Coronary artery (tissue), 2 donors: ENCODE data around the gene MRPS31.

Source experiments
- DNase-seq: peaks from one replicate; pipeline ENCODE4 v3.0.0-alpha.2; 2017; ENCODE audit warnings: low spot score
- H3K27ac ChIP-seq, 2 donors: fragments of 200-600 bp; sonication (generic); one replicate each; pipeline ENCODE4 v1.5.1; 2016 to 2019
- H3K4me3 ChIP-seq: fragments of 200-600 bp; sonication (generic); 2 replicates; pipeline ENCODE4 v1.5.1; 2016; ENCODE audit warnings: mild to moderate bottlenecking, moderate library complexity
- TF ChIP-seq, protein P1 (sequence below): fragments of 200-600 bp; sonication (generic); IDR thresholded peaks from one replicate; pipeline ENCODE4 v1.5.1; 2019; ENCODE audit warnings: antibody characterized with exemption

MRPS31 gene

DNA sequence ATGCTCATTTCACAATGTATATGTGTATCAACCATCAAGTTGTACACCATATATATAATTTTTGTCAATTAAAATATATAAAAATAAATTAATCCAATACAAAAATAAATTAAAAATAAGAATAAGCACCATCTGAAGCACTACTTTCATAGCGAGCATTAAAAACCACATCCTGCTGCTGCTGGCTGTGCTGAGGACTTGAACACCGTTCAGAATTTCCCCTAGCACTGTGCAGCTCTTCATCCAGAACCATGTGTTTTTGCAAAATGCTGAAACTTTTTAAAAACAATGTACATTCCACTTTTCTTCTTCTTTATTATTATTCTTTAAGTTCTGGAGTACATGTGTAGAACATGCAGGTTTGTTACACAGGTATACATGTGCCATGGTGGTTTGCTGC, 64.6 kb downstream of the MRPS31 start:
- TF ChIP-seq, protein P1, sequence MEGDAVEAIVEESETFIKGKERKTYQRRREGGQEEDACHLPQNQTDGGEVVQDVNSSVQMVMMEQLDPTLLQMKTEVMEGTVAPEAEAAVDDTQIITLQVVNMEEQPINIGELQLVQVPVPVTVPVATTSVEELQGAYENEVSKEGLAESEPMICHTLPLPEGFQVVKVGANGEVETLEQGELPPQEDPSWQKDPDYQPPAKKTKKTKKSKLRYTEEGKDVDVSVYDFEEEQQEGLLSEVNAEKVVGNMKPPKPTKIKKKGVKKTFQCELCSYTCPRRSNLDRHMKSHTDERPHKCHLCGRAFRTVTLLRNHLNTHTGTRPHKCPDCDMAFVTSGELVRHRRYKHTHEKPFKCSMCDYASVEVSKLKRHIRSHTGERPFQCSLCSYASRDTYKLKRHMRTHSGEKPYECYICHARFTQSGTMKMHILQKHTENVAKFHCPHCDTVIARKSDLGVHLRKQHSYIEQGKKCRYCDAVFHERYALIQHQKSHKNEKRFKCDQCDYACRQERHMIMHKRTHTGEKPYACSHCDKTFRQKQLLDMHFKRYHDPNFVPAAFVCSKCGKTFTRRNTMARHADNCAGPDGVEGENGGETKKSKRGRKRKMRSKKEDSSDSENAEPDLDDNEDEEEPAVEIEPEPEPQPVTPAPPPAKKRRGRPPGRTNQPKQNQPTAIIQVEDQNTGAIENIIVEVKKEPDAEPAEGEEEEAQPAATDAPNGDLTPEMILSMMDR = no peak
- Histone ChIP-seq H3K4me3 (no peak overlapping the region), H3K27ac (no peak overlapping the region)
- DNase-seq = no peak

DNA sequence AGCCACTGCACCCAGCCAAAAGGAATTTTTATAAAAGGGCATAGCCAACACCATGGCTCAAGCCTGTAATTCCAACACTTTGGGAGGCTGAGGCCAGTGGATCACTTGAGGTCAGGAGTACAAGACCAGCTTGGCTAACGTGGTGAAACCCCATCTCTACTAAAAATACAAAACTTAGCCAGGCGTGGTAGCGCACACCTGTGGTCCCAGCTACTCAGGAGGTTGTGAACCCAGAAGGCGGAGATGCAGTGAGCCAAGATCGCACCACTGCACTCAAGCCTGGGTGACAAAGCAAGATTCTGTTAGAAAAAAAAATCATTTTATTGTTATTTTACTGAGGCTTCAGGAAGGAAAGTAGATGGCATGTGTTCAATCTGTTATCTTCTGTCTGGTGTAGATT, 73.3 kb downstream of the MRPS31 start:
- Histone ChIP-seq H3K4me3 (no peak overlapping the region), H3K27ac (no peak overlapping the region)
- DNase-seq = no peak
- TF ChIP-seq, protein P1 = no peak

DNA sequence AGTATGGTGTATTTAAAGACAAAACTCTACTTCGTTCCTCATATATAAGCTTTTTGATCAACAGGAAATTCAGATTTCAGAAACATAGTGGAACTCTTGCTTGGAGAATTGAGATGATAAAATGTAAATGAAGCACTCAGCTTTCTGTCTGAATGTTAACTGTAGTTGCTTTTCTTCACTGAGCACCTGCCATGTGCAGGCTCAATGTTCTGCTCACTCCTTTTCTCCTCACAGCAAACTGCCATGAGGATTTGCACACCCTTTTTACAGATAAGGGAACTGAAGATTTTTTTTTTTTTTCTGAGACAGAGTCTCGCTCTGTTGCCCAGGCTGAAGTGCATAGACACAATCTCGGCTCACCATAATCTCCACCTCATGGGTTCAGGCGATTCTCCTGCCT, 76.6 kb downstream of the MRPS31 start:
- Histone ChIP-seq H3K27ac (no peak overlapping the region), H3K4me3 (no peak overlapping the region)
- TF ChIP-seq, protein P1 = no peak
- DNase-seq = no peak

DNA sequence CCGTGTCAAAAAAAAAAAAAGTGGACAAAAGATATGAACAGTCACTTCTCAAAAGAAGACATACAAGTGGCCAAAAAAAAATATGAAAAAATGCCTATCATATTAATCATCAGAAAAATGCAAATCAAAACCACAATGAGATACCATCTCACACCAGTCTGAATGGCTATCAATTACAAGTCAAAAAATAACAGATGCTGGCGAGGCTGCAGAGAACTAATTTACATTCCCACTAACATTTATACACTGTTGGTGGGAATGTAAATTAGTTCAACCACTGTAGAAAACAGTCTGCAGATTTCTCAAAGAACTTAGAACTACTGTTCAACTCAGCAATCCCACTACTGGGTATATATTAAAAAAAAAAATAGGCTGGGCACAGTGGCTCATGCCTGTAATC, 78.0 kb downstream of the MRPS31 start:
- Histone ChIP-seq H3K27ac (no peak overlapping the region), H3K4me3 (no peak overlapping the region)
- TF ChIP-seq, protein P1 = no peak

DNA sequence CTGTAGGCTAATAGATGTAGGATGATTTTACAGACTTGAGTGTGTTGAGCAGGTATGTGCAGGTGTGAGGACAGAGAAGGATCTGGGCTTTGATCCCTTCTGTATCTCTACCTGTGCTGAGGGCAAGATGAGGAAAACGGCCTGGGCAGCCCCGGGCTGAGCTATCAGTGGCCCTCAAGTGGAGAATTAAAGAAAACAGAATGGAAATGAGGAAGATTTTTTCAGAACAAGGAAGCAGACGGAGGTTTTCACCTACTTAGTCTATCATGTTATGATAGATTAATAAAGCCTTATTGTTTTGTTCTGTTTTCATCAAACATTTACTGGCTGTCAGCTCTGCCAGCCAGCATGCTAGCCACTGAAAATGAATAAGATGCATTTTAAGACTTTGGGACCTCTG, 82.2 kb downstream of the MRPS31 start:
- Histone ChIP-seq H3K4me3 (no peak overlapping the region), H3K27ac (no peak overlapping the region)
- no peak for DNase-seq
- TF ChIP-seq, protein P1 = no peak

More for the DNA sequence above, 78.0 kb downstream of the MRPS31 start:
- DNase-seq = no peak

DNA sequence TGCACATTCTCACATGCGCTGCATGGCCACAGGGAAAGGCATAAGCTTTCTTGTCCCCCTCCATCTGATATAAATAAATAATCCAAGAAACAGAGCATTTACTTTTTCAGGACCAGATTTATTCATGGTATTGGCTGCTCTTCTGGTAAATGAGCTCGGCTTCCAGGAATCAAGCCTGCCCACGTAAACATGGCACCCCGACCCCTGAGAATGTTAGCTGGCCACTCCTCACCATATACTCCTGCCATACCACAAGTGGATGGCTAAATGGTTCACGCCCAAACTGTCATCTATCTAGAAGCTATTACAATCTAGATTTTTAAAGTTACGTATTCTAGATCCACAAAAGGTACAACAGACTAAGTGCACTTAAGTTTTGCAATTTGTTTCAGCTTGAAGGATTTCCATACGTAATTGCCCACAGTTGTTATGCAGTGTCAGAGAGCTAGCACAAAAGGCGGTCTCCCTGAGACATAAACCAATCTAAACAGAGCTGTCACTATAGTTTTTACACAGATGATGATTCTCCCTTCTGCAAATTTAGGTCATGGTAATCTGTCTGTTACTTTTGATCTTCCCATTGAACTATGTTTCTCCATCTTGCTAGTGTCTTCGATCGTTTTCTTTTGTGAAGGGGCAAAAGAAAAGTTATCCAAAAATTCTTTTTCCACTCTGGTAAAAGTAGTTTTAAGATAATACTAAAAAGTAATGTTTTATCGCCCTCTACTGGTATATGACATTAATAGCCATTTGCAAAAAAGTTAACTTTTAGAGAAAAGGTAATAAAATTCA, 88.3 kb downstream of the MRPS31 start:
- no peak for DNase-seq
- H3K27ac ChIP-seq = no peak overlapping the region
- TF ChIP-seq, protein P1 = peak; percentile 52
- no peak overlapping the region for H3K4me3 ChIP-seq
